ENCODE data around the gene POLDIP2. TPM values are rescaled to one million over a fixed set of nuclear protein-coding genes. Genes with fewer than 3 reads are reported as not detected.
"Not testable (repeated sequence)": the region's sequence is repeated elsewhere in the genome, so short reads cannot be mapped to it uniquely, and the experiment has no call there.

Gene POLDIP2
- total RNA-seq, 1 donor from 2014 or later: 27.2 TPM

DNA sequence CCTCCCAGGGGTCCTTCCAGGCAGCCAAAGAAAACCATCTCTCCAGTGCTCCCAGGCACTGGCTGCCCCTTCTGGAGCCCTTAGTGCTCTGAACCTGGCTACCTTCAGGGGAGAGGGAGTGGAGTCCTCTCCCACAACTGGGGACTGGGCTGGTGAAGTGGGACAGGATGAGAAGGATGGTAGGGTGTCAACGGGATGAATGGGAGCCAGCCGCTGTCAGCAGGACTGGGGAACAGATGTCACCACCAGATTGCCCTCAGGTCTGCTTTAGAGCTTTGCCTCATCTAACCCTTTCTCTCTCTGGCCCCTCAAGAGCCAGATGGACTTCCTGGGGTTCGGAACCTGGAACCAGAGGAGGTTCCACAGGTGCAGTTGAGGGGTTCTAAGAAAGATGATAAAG is 8.2 kb upstream of the POLDIP2 start:
- no peak for DNase-seq (ENCODE audit: low spot score)

- DNase-seq (ENCODE audit: low spot score): no peak
Observed at GRCh38 chr17:28364665-28365363, 7.5 kb upstream of the POLDIP2 start, which contains the start of gene SEBOX. Gene SEBOX (minus strand): TSS chr17:28365199. CDS start chr17:28365151, 48 bp downstream.

GRCh38 chr17:28363776-28364650 is 6.7 kb upstream of the POLDIP2 start:
- DNase-seq (ENCODE audit: low spot score): no peak

- DNase-seq (ENCODE audit: low spot score): no peak
Observed at GRCh38 chr17:28363186-28363585, 5.9 kb upstream of the POLDIP2 start.

- DNase-seq (ENCODE audit: low spot score): no peak
Observed at GRCh38 chr17:28357901-28358197, 522 bp upstream of the POLDIP2 start.

DNA sequence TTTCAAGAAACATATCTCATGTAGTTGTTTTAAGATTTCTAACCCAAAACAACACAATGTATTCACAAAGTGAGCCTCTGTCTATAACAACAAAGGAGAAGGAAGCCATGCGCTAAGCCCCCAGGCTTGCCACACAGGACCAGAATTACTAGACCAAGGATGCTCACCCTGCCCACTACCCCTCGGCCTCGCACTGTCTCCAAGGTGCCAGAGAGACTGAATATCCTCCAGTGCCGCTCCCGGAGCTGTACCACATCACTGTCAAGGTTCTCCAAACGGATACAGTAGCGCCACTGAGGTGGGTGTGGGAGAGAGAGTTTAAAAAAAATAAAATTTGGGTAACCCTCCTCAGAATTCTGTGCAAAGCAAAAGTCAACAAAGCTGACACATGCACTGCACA is 7.1 kb downstream of the POLDIP2 start:
- DNase-seq (ENCODE audit: low spot score): no peak

DNA sequence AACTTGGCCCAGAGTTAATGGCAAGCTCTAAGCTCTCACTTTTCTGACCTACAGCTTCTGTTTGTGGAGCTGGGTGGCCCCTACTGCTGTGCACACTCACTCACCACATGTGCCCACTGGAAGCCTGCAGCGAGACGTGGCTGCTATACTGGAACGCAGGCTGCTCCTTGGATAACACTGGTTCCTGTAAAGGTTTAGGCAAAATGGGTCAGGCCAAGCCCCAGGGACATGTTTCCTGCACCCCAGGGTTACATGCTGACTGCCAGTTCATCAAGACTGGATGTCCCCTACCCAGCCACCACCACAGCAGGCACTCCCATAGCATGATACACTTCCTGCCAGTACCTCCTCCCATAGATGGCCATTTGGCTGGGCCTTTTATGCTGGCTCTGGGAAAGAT is 8.3 kb downstream of the POLDIP2 start:
- DNase-seq (ENCODE audit: low spot score): no peak

DNA sequence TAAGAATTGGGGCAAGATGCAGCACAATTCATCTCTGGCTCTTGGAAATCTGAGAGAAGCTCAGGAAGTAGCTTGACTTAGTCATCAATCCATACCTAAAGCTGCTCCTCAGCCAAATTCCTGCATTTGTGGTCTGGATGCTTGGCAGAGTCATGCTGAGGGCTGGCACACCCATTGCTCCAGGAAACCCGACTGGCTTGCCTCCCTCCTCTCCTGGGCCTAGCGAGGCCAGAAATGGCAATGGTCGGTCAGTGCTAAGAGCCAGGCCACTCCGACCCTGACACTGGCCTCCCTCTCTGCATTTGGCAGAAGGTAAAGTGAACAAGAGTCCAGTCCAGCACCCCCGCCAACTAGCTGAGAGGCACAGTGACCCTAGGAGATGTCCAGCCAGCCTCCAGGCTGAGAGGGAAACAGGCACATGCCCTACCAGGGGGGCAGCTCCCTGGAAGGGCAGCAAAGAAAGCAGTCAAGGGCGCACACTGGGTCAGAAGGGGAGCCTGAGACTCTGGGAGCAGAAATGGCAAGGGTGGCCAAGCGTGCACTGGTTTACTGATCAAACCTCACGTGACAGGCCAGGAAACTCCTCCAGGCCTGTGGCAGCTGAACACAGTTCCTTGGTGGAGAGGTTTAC is 10.0 kb downstream of the POLDIP2 start:
- DNase-seq (ENCODE audit: low spot score): no peak

DNA sequence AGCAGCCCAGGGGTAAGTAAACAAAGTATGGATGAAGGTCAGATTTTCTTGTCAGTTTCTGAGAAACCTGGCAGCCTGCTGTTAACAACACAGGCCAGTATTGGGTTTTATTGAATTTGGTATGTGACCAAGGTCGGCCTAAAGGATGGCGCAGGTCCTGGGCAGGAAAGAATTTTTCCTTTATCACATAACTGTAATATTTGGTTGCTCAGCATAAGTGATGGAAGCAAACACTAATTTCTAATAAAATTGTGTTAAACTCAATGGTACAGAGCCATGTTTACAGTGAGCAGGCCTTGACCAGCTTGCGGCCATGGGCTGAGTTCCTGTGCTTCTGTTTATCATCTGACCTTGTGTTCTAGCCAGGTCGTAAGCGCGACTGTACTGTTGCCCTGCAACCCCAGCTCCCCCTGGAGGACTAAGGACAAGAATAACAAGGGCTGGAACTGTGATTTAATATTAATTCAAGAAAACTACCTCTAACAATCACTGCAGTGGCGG is 10.5 kb downstream of the POLDIP2 start:
- no peak for DNase-seq (ENCODE audit: low spot score)

DNA sequence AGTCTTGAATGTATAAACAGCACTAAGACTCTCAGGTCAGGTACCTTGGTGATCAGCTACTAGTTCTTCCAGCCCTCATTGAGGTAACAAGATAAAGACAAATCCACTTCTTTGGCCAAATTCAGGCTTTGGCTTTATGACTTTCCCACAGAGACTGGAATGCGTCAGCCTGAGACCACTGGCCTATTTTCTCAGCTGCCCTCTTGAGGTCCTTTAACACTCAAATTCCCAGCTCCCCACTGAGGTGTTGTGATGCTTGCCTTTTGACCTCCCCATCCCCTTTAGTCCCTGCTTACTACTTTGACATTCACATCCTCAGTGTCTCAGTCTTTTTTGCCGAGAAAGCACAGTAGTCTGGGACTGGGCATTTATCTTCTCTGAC is 11.1 kb downstream of the POLDIP2 start:
- no peak for DNase-seq (ENCODE audit: low spot score)

DNA sequence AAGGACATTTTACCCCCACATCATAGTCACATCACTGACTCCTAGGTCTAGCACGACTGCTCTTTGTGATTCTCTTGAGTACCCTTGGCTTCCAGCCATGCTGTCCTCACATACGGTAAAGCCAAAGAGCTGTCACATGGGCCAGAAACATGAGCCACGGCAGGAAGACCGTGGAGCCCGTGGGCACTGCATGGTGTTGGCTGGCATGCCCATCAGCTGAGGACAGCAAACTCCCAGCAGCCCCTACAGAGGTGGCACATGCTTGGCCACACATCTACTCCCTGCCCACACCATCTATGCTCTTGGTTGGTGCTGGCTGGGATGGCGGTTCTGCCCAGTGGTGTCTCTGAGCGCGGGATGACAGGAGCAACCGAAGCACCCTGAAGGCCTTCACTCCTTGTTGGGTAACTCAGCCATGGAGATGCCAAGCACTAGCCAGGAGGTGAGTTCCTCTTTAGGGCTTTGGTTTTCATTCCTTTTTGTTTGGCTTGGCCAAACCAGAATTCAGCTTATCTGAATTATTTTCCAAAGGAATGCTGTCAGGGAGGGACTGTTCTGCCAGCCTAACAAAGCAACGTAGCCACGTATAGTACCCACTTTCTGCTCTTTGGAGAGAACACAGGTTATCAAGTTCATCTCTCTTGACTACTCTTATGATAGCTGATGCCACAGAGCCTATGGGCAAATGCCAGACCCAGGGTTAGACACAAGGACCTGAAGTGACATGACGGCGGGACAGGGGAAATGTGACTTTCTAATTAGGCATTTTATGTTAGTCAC is 11.7 kb downstream of the POLDIP2 start:
- DNase-seq (ENCODE audit: low spot score): no peak

DNA sequence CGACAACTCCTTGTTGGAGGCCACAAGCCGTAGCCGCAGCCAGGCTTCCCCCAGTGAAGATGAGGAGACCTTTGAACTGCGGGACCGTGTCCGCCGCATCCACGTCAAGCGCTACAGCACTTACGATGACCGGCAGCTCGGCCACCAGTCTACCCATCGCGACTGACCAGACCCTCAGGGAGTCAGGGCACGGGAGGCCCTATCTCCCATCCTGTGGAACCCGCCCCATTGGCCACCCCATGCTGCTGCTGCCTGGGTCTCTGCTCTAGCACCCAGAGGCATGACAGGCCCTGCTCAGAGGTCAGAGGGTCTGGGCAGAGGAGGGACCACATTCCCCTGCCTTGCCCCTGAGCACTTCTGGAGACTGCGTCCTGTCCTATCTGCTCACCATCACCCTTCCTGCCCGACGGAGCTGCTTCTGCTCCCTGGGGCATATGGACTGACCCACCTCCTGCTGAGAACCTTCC is 12.9 kb downstream of the POLDIP2 start:
- no peak for DNase-seq (ENCODE audit: low spot score)

- DNase-seq (ENCODE audit: low spot score): no peak
Observed at GRCh38 chr17:28344011-28344410, 13.3 kb downstream of the POLDIP2 start.

DNA sequence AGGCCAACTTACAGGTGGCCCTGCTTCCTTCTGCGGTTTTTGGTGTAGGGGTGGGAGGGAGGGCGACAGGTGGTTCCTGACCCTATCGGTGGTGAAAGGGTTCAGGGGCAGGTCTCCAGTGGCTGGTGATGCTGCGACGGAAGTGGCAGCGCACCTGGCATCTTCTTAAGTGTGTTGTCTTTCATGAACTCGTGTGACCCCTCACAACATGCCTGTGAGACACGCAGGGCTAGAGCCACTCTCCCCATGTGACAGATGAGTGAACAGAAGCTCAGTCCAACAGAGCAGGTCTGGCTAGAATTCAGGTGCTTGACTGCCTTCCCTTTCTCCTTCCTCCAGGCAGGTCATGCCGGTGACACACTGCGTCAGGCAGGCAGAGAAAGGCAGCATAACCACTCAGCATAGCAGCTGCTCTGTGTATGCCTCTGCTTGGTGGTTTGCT is 13.8 kb downstream of the POLDIP2 start:
- DNase-seq (ENCODE audit: low spot score): no peak

- no peak for DNase-seq (ENCODE audit: low spot score)
Observed at GRCh38 chr17:28342313-28342712, 15.0 kb downstream of the POLDIP2 start.

GRCh38 chr17:28341516-28341915 is 15.8 kb downstream of the POLDIP2 start:
- DNase-seq (ENCODE audit: low spot score): no peak

DNA sequence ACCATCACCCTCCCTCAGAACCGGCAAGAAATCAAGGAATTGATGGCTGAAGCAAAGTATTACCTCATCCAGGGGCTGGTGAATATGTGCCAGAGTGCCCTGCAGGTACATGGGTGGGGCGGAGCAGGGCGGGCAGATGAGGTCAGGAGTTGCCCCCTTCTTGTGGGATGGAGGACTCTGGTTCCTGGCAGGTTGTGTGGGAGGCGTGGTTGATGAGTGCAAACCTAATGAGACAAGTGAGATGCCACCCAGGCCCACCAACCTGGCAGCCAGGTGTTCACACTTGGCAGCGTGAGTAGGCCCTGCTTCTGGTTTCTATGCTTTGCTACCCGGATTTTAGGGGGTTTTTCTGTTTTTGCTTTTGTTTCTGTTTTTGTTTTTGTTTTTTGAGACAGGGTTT is 17.0 kb downstream of the POLDIP2 start:
- DNase-seq (ENCODE audit: low spot score): no peak

GRCh38 chr17:28339431-28339830 is 17.9 kb downstream of the POLDIP2 start:
- no peak for DNase-seq (ENCODE audit: low spot score)

DNA sequence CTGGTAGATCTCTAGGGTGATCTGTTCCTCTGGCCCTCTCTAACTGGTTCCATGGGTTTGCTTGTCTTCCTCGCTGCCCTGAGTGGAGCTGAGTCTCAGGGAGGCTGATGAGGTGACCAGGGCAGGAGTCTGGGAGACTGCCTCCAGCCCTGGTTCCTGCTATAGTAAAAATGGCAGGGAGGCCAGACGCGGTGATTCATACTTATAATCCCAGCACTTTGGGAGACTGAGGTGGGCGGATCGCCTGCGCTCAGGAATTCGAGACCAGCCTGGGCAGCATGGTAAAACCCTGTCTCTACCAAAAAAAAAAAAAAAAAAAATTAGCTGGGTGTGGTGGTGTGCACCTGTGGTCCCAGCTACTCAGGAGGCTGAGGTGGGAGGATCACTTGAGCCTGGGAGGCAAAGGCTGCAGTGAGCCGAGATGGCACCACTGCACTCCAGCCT is 18.5 kb downstream of the POLDIP2 start:
- not testable (repeated sequence) for DNase-seq (ENCODE audit: low spot score)

- no peak for DNase-seq (ENCODE audit: low spot score)
Observed at GRCh38 chr17:28338056-28338768, 19.1 kb downstream of the POLDIP2 start.

All from umbilical cord (tissue), 2 donors.